Natural killer cell (primary cell): Measurements from ENCODE around the gene NOXRED1. TPM values are rescaled to one million over a fixed set of nuclear protein-coding genes. Genes with fewer than 3 reads are reported as not detected.

ENCODE experiments used
- ATAC-seq, 3 donors: fragments of 150-1000 bp in 2 of 3; fragments of 200-7000 bp in 1 of 3; cut with Tn5 transposase; 1 replicate in 1 of 3; 2 replicates in 2 of 3; pipeline ENCODE4 v1.10.0; 2021; ENCODE audit warnings: mild to moderate bottlenecking in 2 of 3, moderate library complexity in 2 of 3
- DNase-seq, 2 donors: peaks; one replicate each; pipeline versions ENCODE4 v3.0.0 to v3.0.0-alpha.2; 2013 to 2021; ENCODE audit warnings: mixed read lengths in 1 of 2
- H3K27ac ChIP-seq: one replicate; pipeline ENCODE4 v1.5.1; 2013; ENCODE audit warnings: mild to moderate bottlenecking, low read length
- H3K27me3 ChIP-seq: one replicate; pipeline ENCODE4 v1.6.1; 2013; ENCODE audit warnings: low read length; ENCODE audit not compliant: control insufficient read depth, insufficient read depth
- H3K36me3 ChIP-seq: one replicate; pipeline ENCODE4 v1.6.1; 2013; ENCODE audit warnings: low read length; ENCODE audit not compliant: control insufficient read depth, insufficient read depth
- H3K4me1 ChIP-seq: one replicate; pipeline ENCODE4 v1.6.1; 2013; ENCODE audit warnings: low read length; ENCODE audit not compliant: control insufficient read depth, insufficient read depth
- H3K4me3 ChIP-seq: one replicate; pipeline ENCODE4 v1.5.1; 2013; ENCODE audit warnings: low read length
- H3K9me3 ChIP-seq: one replicate; pipeline ENCODE4 v1.6.1; 2013; ENCODE audit warnings: low read length; ENCODE audit not compliant: control insufficient read depth, insufficient read depth
- H3K27ac Mint-ChIP-seq, 2 donors: one replicate each; pipeline ENCODE4 v1.8.0; 2022; ENCODE audit warnings: mild to moderate bottlenecking in 2 of 2, mixed read lengths in 2 of 2, moderate library complexity in 1 of 2
- H3K27me3 Mint-ChIP-seq, 2 donors: one replicate each; pipeline ENCODE4 v1.8.0; 2022; ENCODE audit warnings: low read depth in 2 of 2, mixed read lengths in 2 of 2
- H3K36me3 Mint-ChIP-seq: one replicate; pipeline ENCODE4 v1.8.0; 2022; ENCODE audit warnings: mixed read lengths
- H3K4me1 Mint-ChIP-seq, 2 donors: one replicate each; pipeline ENCODE4 v1.8.0; 2022; ENCODE audit warnings: mixed read lengths in 2 of 2
- H3K4me3 Mint-ChIP-seq: one replicate; pipeline ENCODE4 v1.8.0; 2022; ENCODE audit warnings: mild to moderate bottlenecking, moderate library complexity, mixed read lengths
- H3K9me3 Mint-ChIP-seq, 2 donors: one replicate each; pipeline ENCODE4 v1.8.0; 2022; ENCODE audit warnings: mixed read lengths in 2 of 2
- WGBS: methylation state at CpG from one replicate; pipeline ENCODE4 v1.1.7; 2013; ENCODE audit warnings: missing lambda C conversion rate; ENCODE audit not compliant: insufficient coverage; 5-methylcytosine and 5-hydroxymethylcytosine counted together
- intact Hi-C: fragments of 100-400 bp; cut with micrococcal nuclease; formaldehyde crosslinking; loops from one replicate; pipeline ENCODE4 v1.14.2; 2022
- total RNA-seq, 4 donors: library from RNA; stranded (reverse); fragments of 120-200 nt in 1 of 4; gene quantifications; one replicate each; pipeline versions ENCODE4 v1.2.3 to v1.2.4, GENCODE V29; 2013 to 2022
- TF ChIP-seq, protein P1 (sequence below): fragments of 200-600 bp; IDR thresholded peaks from one replicate; pipeline ENCODE4 v1.8.0; 2022; ENCODE audit warnings: antibody characterized with exemption

Gene NOXRED1, protein sequence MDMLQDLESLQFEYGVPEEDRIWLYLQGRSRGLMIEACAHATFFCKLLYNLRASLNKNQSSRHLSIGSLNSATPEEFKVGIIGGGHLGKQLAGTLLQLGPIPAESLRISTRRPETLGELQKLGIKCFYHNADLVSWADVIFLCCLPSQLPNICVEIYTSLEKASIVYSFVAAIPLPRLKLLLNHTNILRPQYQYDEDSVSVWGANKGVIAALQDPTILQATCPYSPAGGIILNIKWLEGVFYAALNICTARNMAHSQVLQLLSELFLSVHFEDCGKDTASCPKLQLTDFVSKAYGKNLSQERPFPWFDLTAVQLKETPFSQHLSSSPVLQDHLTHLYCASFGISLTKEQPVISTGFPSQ
- total RNA-seq, result under 1 TPM; 0.25 to 0.52 (median 0.40) TPM
- 0.52 TPM for total RNA-seq (2013)

DNA sequence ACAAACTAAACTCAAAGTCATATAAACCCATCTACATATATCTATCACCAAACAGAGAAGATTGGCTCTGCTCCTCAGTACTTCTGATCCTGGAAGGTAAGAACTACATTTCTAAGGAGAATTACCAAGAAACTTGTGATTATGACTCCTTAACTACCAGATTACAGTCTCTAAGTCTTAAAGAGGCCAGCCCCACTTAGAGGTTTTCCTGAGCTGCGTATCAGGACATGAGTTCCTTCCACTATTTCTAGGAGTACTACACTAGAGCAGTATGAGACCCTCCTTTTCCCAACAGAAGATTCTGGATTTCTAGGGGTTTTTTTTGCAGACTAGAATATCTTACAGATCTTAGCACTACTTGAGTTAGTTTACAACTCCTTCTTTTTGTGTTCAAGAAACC is at the start of gene NOXRED1:
NOXRED1 (minus strand) TSS at position 101 of the 400 bp plus-strand sequence. CDS start 634 bp downstream, outside the sequence.
- no peaks in the 10 kb centered on the region for H3K27me3 Mint-ChIP-seq
- Histone ChIP-seq H3K4me3 (no peak within 1 kb of the TSS), H3K27ac (no peak within 1 kb of the TSS), H3K36me3 (peaks cover 55% of the 10 kb centered on the region), H3K9me3 (peaks cover 15% of the 10 kb centered on the region), H3K27me3 (no peaks in the 10 kb centered on the region), H3K4me1 (no peaks in the 10 kb centered on the region)
- no peak for ATAC-seq
- peaks cover 5 to 7% of the 10 kb centered on the region in 2 donors for H3K9me3 Mint-ChIP-seq
- no peaks in the 10 kb centered on the region for H3K4me1 Mint-ChIP-seq
- peaks cover 47% of the 10 kb centered on the region for H3K36me3 Mint-ChIP-seq
- WGBS, result 100% methylated on average over 1 of the region's 1 CpG
- no peak for DNase-seq
- H3K4me3 Mint-ChIP-seq, result no peak within 1 kb of the TSS
- intact Hi-C loops, result no loop called here
- H3K27ac Mint-ChIP-seq, result no peak within 1 kb of the TSS
- TF ChIP-seq, protein P1, sequence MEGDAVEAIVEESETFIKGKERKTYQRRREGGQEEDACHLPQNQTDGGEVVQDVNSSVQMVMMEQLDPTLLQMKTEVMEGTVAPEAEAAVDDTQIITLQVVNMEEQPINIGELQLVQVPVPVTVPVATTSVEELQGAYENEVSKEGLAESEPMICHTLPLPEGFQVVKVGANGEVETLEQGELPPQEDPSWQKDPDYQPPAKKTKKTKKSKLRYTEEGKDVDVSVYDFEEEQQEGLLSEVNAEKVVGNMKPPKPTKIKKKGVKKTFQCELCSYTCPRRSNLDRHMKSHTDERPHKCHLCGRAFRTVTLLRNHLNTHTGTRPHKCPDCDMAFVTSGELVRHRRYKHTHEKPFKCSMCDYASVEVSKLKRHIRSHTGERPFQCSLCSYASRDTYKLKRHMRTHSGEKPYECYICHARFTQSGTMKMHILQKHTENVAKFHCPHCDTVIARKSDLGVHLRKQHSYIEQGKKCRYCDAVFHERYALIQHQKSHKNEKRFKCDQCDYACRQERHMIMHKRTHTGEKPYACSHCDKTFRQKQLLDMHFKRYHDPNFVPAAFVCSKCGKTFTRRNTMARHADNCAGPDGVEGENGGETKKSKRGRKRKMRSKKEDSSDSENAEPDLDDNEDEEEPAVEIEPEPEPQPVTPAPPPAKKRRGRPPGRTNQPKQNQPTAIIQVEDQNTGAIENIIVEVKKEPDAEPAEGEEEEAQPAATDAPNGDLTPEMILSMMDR, result no peak

DNA sequence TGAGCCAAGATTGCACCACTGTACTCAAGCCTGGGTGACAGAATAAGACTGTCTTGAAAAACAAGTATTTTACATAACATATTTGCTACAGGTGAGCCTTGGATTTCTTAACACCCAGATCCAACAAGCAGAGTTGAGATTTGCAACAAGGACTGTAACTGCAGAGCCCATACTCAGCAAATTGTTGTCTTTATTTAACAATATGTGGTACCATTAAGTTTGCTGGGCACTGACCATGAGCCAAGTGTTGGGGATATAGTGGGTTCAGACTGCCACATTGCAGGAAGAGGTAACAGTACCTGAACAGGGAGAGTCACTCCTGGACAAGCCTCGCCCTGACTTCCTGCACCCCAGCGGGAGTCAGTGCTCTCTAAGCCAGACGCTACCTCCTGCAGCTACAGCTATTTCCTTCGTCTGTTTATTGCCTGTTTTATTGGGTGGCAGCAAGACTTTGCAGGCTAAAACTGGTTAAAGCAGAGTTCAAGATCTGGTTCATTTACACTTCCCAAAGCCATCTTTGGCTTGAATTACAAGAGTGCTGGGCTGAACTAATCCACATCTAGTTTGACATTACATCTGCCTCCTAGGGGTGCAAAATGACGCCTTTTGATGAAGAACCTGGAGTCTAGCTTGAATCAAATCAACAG is 47.0 kb upstream of the NOXRED1 start:
- H3K27me3 ChIP-seq, result no peaks in the 10 kb centered on the region
- no peaks in the 10 kb centered on the region for H3K4me1 Mint-ChIP-seq
- no peak overlapping the region for H3K4me3 ChIP-seq
- H3K9me3 Mint-ChIP-seq, result no peaks in the 10 kb centered on the region
- H3K36me3 Mint-ChIP-seq, result peaks cover 4% of the 10 kb centered on the region
- TF ChIP-seq, protein P1, result no peak
- H3K9me3 ChIP-seq, result no peaks in the 10 kb centered on the region
- H3K27me3 Mint-ChIP-seq, result no peaks in the 10 kb centered on the region
- intact Hi-C loops, result no loop called here
- DNase-seq, result no peak
- no peak overlapping the region for H3K27ac Mint-ChIP-seq
- no peak overlapping the region for H3K27ac ChIP-seq
- no peaks in the 10 kb centered on the region for H3K4me1 ChIP-seq
- ATAC-seq, result no peak
- peaks cover 38% of the 10 kb centered on the region for H3K36me3 ChIP-seq
- H3K4me3 Mint-ChIP-seq, result no peak overlapping the region
- 92% methylated on average over 5 of the region's 5 CpGs for WGBS

DNA sequence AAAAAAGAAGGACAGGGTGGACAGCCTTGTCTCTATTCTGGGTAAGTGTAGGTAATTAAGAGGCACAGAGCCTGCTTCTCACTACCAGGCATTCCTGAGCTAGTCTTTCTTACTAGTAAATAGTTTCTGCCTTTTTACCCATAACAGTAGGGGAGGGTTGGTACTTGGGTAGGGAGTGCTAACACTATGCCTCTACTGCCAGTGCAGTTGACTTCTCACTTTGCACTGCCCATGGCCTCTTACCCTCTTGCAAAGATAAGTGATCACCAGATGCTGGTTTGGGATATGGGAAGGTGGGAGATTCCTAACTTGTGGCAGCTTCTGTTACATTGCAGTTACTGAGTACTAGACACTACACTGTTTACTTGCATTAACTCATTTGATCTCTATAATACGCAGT is 46.2 kb upstream of the NOXRED1 start:
- Mint-ChIP-seq H3K4me1 (no peaks in the 10 kb centered on the region), H3K27ac (no peak overlapping the region), H3K27me3 (no peaks in the 10 kb centered on the region), H3K4me3 (no peak overlapping the region), H3K36me3 (peaks cover 11% of the 10 kb centered on the region), H3K9me3 (no peaks in the 10 kb centered on the region)
- intact Hi-C loops, result no loop called here
- ATAC-seq (no peak), DNase-seq (no peak)
- Histone ChIP-seq H3K36me3 (peaks cover 46% of the 10 kb centered on the region), H3K4me3 (no peak overlapping the region), H3K27me3 (no peaks in the 10 kb centered on the region), H3K27ac (no peak overlapping the region), H3K9me3 (no peaks in the 10 kb centered on the region), H3K4me1 (no peaks in the 10 kb centered on the region)
- TF ChIP-seq, protein P1, result no peak
- WGBS, result 100% methylated on average over 1 of the region's 1 CpG
